GM12874 (cell line): ENCODE measurements around the gene REC8.

Experiments used
- CTCF ChIP-seq: IDR thresholded peaks from 2 replicates; pipeline ENCODE4 v1.5.1; 2011; ENCODE audit warnings: low read depth, mild to moderate bottlenecking, control low read depth, low read length, moderate library complexity; ENCODE audit not compliant: insufficient read depth

REC8 gene

GRCh38 chr14:24183014-24183481 lies 11.2 kb downstream of the REC8 start:
- TF ChIP-seq CTCF, result no peak

- TF ChIP-seq CTCF, result no peak
Measured at GRCh38 chr14:24184104-24184970, 12.5 kb downstream of the REC8 start.

- TF ChIP-seq CTCF, result no peak
Measured at GRCh38 chr14:24185026-24185425, 13.1 kb downstream of the REC8 start.

- no peak for TF ChIP-seq CTCF
Measured at GRCh38 chr14:24185741-24186140, 13.9 kb downstream of the REC8 start.

- TF ChIP-seq CTCF, result no peak
Measured at GRCh38 chr14:24186831-24187538, 15.1 kb downstream of the REC8 start.

GRCh38 chr14:24187539-24187915 lies 15.6 kb downstream of the REC8 start:
- no peak for TF ChIP-seq CTCF

- no peak for TF ChIP-seq CTCF
Measured at GRCh38 chr14:24188251-24189058, 16.6 kb downstream of the REC8 start, which contains the start of gene IPO4. Gene IPO4 (minus strand): TSS chr14:24188816. CDS start chr14:24188787, 29 bp downstream.
